ENCODE results near the gene SLC66A2. TPM values are rescaled to one million over a fixed set of nuclear protein-coding genes. Genes with fewer than 3 reads are reported as not detected.
A peak's percentile ranks its signal among the peaks of the same experiment; 100 is the strongest.

Gene SLC66A2
- total RNA-seq, 1 donor from 2014 or later, result 52.9 TPM

GRCh38 chr18:79952996-79953559, 1.6 kb upstream of the SLC66A2 start:
- H3K36me3 ChIP-seq, result no peaks in the 10 kb centered on the region
- no peaks in the 10 kb centered on the region for H3K27me3 ChIP-seq
- H3K9me3 ChIP-seq, result no peaks in the 10 kb centered on the region
- intact Hi-C loops (cut with DNase I), result loop anchor here (2.0 to 10.0 kb wide), 3 partner anchors 150 to 888 kb away; partner anchors contain the start of gene ATP9B
- no peak for TF ChIP-seq CTCF (IDR thresholded peaks at IDR 0.05)
- peaks cover 11 to 20% of the 10 kb centered on the region in 2 donors for H3K4me1 ChIP-seq
- no peak overlapping the region for H3K27ac ChIP-seq
- H3K4me3 ChIP-seq, result no peak overlapping the region
- peak in 1 of 2 donors; percentile 55 for DNase-seq (ENCODE audit: low spot score in 2 of 2)

GRCh38 chr18:79952456-79952995, 1.1 kb upstream of the SLC66A2 start:
- intact Hi-C loops (cut with DNase I), result loop anchor here (2.0 to 10.0 kb wide), 3 partner anchors 150 to 888 kb away; partner anchors contain the start of gene ATP9B
- Histone ChIP-seq H3K9me3 (no peaks in the 10 kb centered on the region), H3K27ac (no peak overlapping the region), H3K36me3 (no peaks in the 10 kb centered on the region), H3K4me3 (peak overlapping the region; percentile 98 to 100), H3K4me1 (peaks cover 11 to 20% of the 10 kb centered on the region in 2 donors), H3K27me3 (no peaks in the 10 kb centered on the region)
- no peak for TF ChIP-seq CTCF (IDR thresholded peaks at IDR 0.05)
- no peak for DNase-seq (ENCODE audit: low spot score in 2 of 2)

GRCh38 chr18:79950515-79951341, 725 bp downstream of the SLC66A2 start:
- intact Hi-C loops (cut with DNase I), result loop anchor here (1.0 to 10.0 kb wide), 5 partner anchors 38 to 886 kb away; partner anchors contain the start of genes ADNP2, ATP9B, RBFA and TXNL4A
- H3K4me1 ChIP-seq, result peaks cover 11 to 20% of the 10 kb centered on the region in 2 donors
- DNase-seq (ENCODE audit: low spot score in 2 of 2), result peak in 1 of 2 donors; percentile 64

GRCh38 chr18:79949697-79950487, 1.6 kb downstream of the SLC66A2 start:
- peaks cover 11 to 23% of the 10 kb centered on the region in 2 donors for H3K4me1 ChIP-seq
- TF ChIP-seq CTCF (IDR thresholded peaks at IDR 0.05), result no peak

More at GRCh38 chr18:79950515-79951341, 725 bp downstream of the SLC66A2 start:
- Histone ChIP-seq H3K4me3 (peak overlapping the region; percentile 98 to 100), H3K27ac (peak overlapping the region; percentile 68 to 75), H3K36me3 (no peaks in the 10 kb centered on the region), H3K9me3 (no peaks in the 10 kb centered on the region), H3K27me3 (no peaks in the 10 kb centered on the region)
- TF ChIP-seq CTCF (IDR thresholded peaks at IDR 0.05), result no peak

More at GRCh38 chr18:79949697-79950487, 1.6 kb downstream of the SLC66A2 start:
- DNase-seq (ENCODE audit: low spot score in 2 of 2), result peak in 1 of 2 donors; percentile 69
- no peaks in the 10 kb centered on the region for H3K36me3 ChIP-seq
- intact Hi-C loops (cut with DNase I), result loop anchor here (2.0 to 10.0 kb wide), 3 partner anchors 159 to 885 kb away; partner anchors contain the start of genes ADNP2 and ATP9B
- no peaks in the 10 kb centered on the region for H3K9me3 ChIP-seq
- H3K27ac ChIP-seq, result no peak overlapping the region
- peak overlapping the region; percentile 98 to 100 for H3K4me3 ChIP-seq
- H3K27me3 ChIP-seq, result no peaks in the 10 kb centered on the region

Measured in ascending aorta (tissue), 2 donors.